K562 (cell line): ENCODE measurements around the gene GRIP1. TPM values are rescaled to one million over a fixed set of nuclear protein-coding genes. Genes with fewer than 3 reads are reported as not detected.

Experiments used
- ATAC-seq: fragments of 200-7000 bp; cut with Tn5 transposase; 3 replicates; pipeline ENCODE4 v1.9.1; 2020; ENCODE audit warnings: moderate library complexity
- BruUV-seq: library from RNA; stranded (reverse); fragments of 400-500 nt; replicated peaks from 2 replicates; lab custom pipeline; 2021; lab: Mats Ljungman, UMichigan
- CTCF ChIA-PET: fragments of 300-600 bp; formaldehyde crosslinking; extraction: SDS; loops from one replicate; lab custom pipeline; 2021; ENCODE audit warnings: low intra/inter-chr PET ratio; lab: Yijun Ruan, JAX
- POLR2A ChIA-PET: fragments of 300-600, 350-650 bp; sonication (Branson Sonifier 250); formaldehyde crosslinking; extraction: SDS; loops from one replicate; lab custom pipeline; 2021; ENCODE audit warnings: antibody characterized with exemption, inconsistent platforms; lab: Yijun Ruan, JAX
- DNase-seq, 4 experiments: peaks; one replicate each; pipeline versions ENCODE4 v3.0.0 to v3.0.0-alpha.2; 2011 to 2018; ENCODE audit warnings: low spot score in 3 of 4, mixed read lengths in 3 of 4; ENCODE audit errors: extremely low read depth in 1 of 4
- FAIRE-seq: peaks from 2 replicates; lab custom pipeline; 2011; peaks lifted over from hg19 to GRCh38; lab: Jason Lieb, UNC
- H2AFZ ChIP-seq: 2 replicates; pipeline ENCODE4 v1.6.0; 2011; ENCODE audit warnings: low read depth, low read length, control low read depth, inconsistent platforms
- H3K27ac ChIP-seq: fragments of 200-600 bp; 3 replicates; pipeline ENCODE4 v1.8.0; 2011; ENCODE audit warnings: low read depth, mild to moderate bottlenecking, control low read depth, inconsistent platforms, low read length, moderate library complexity, mixed read lengths; ENCODE audit errors: extremely low read depth
- H3K27me3 ChIP-seq, 2 experiments: fragments of 300-600 bp in 1 of 2; 2 replicates in 1 of 2; 3 replicates in 1 of 2; pipeline versions ENCODE4 v1.6.0 to v1.8.0; 2011; ENCODE audit warnings: inconsistent platforms in 2 of 2, low read length in 2 of 2, mild to moderate bottlenecking in 1 of 2, mixed read lengths in 1 of 2, moderate library complexity in 1 of 2; ENCODE audit not compliant: control insufficient read depth in 2 of 2, insufficient read depth in 2 of 2
- H3K36me3 ChIP-seq: fragments of 300-600 bp; 3 replicates; pipeline ENCODE4 v1.8.0; 2011; ENCODE audit warnings: mild to moderate bottlenecking, low read length, inconsistent platforms; ENCODE audit not compliant: control insufficient read depth, insufficient read depth
- H3K4me1 ChIP-seq, 2 experiments: fragments of 200-600 bp in 1 of 2; replicated peaks in 1 of 2; 2 replicates in 1 of 2; 3 replicates in 1 of 2; pipeline versions ENCODE4 v1.5.1 to v1.8.0; 2011; ENCODE audit warnings: inconsistent platforms in 2 of 2, low read length in 2 of 2, mild to moderate bottlenecking in 1 of 2, mixed read lengths in 1 of 2, moderate library complexity in 1 of 2; ENCODE audit not compliant: control insufficient read depth in 2 of 2, insufficient read depth in 2 of 2
- H3K4me2 ChIP-seq: 2 replicates; pipeline ENCODE4 v1.6.1; 2011; ENCODE audit warnings: low read length, control low read depth, inconsistent platforms, mixed read lengths; ENCODE audit not compliant: insufficient read depth
- H3K4me3 ChIP-seq: fragments of 200-600 bp; sonication (generic), shearing (Covaris generic); 2 replicates; pipeline ENCODE4 v1.5.1; 2016; ENCODE audit warnings: control low read depth, inconsistent platforms
- H3K79me2 ChIP-seq: fragments of 200-600 bp; 3 replicates; pipeline ENCODE4 v1.8.0; 2011; ENCODE audit warnings: low read length, inconsistent platforms; ENCODE audit not compliant: control insufficient read depth, insufficient read depth
- H3K9ac ChIP-seq, 2 experiments: 2 replicates each; pipeline versions ENCODE4 v1.6.0 to v1.6.1; 2011; ENCODE audit warnings: low read depth in 2 of 2, low read length in 2 of 2, control low read depth in 1 of 2, inconsistent platforms in 1 of 2, mild to moderate bottlenecking in 1 of 2, mixed read lengths in 1 of 2; ENCODE audit not compliant: insufficient read depth in 1 of 2
- H3K9me1 ChIP-seq: one replicate; pipeline ENCODE4 v1.6.0; 2011; ENCODE audit warnings: inconsistent platforms, mild to moderate bottlenecking, low read length, moderate library complexity; ENCODE audit not compliant: control insufficient read depth, insufficient read depth
- H3K9me3 ChIP-seq: replicated peaks from 2 replicates; pipeline ENCODE4 v1.5.1; 2011; ENCODE audit warnings: low read depth, low read length, inconsistent platforms; ENCODE audit not compliant: control insufficient read depth, insufficient read depth
- H4K20me1 ChIP-seq: replicated peaks from 2 replicates; pipeline ENCODE4 v1.6.1; 2011; ENCODE audit warnings: low read length, inconsistent platforms, mixed read lengths; ENCODE audit not compliant: control insufficient read depth, insufficient read depth
- CEBPB ChIP-seq: fragments of 450-650 bp; IDR thresholded peaks from 2 replicates; pipeline ENCODE4 v1.6.1; 2016; ENCODE audit warnings: missing genetic modification characterization, missing compliant biosample characterization
- CEBPG ChIP-seq, 3 experiments: fragments of 200-800 bp in 1 of 3; sonication (Bioruptor generic) in 1 of 3; sonication (generic) in 1 of 3; formaldehyde crosslinking in 1 of 3; IDR thresholded peaks in 2 of 3; conservative IDR thresholded peaks in 1 of 3; 2 replicates each; pipeline versions ENCODE4 v1.6.1 to v1.8.0; 2016 to 2022; ENCODE audit warnings: missing compliant biosample characterization in 2 of 3, missing genetic modification characterization in 2 of 3, mild to moderate bottlenecking in 1 of 3, missing genetic modification reagents in 1 of 3
- ELF1 ChIP-seq: fragments of 200-800 bp; sonication (Bioruptor generic); IDR thresholded peaks from 2 replicates; pipeline ENCODE4 v1.6.1; 2016; ENCODE audit warnings: missing genetic modification characterization, missing compliant biosample characterization
- ETV5 ChIP-seq: sonication (generic); formaldehyde crosslinking; IDR thresholded peaks from 2 replicates; pipeline ENCODE4 v1.4.0; 2020; ENCODE audit warnings: low read depth, mild to moderate bottlenecking, missing genetic modification reagents
- GABPA ChIP-seq: fragments of 200-800 bp; sonication (Bioruptor generic); conservative IDR thresholded peaks from 2 replicates; pipeline ENCODE4 v1.6.1; 2016; ENCODE audit warnings: low read depth, missing genetic modification characterization, missing compliant biosample characterization
- HNRNPUL1 ChIP-seq: fragments of 200-400 bp; formaldehyde crosslinking; IDR thresholded peaks from 2 replicates; pipeline ENCODE4 v1.6.1; 2017; ENCODE audit warnings: low read length
- KAT8 ChIP-seq: fragments of 450-650 bp; IDR thresholded peaks from 2 replicates; pipeline ENCODE4 v1.6.1; 2016; ENCODE audit warnings: low read depth, mild to moderate bottlenecking
- LCOR ChIP-seq: sonication (generic); formaldehyde crosslinking; IDR thresholded peaks from 2 replicates; pipeline ENCODE4 v1.8.0; 2022; ENCODE audit warnings: mild to moderate bottlenecking, missing genetic modification reagents
- TBP ChIP-seq: optimal IDR thresholded peaks from 2 replicates; pipeline ENCODE3; 2011; ENCODE audit warnings: low read depth, low read length, improper control_type of control experiment
- ZFP36 ChIP-seq: fragments of 150-350 bp; IDR thresholded peaks from 2 replicates; pipeline ENCODE4 v1.6.1; 2018; ENCODE audit warnings: low read length, low read depth; ENCODE audit not compliant: partially characterized antibody
- ZKSCAN1 ChIP-seq: fragments of 150-350 bp; IDR thresholded peaks from 2 replicates; pipeline ENCODE4 v1.6.1; 2016; ENCODE audit warnings: low read depth, low read length
- ZNF217 ChIP-seq: sonication (generic); formaldehyde crosslinking; IDR thresholded peaks from 2 replicates; pipeline ENCODE4 v1.8.0; 2022; ENCODE audit warnings: mild to moderate bottlenecking, missing genetic modification reagents
- ZNF23 ChIP-seq: fragments of 250-450 bp; sonication (Bioruptor Pico); IDR thresholded peaks from 2 replicates; pipeline ENCODE4 v1.4.0; 2020; ENCODE audit warnings: mild to moderate bottlenecking
- ZNF695 ChIP-seq: fragments of 450-650 bp; formaldehyde crosslinking; IDR thresholded peaks from 2 replicates; pipeline ENCODE4 v1.4.0; 2020; ENCODE audit warnings: mild to moderate bottlenecking, moderate library complexity
- ZNF830 ChIP-seq: fragments of 250-450 bp; sonication (Bioruptor Pico); IDR thresholded peaks from 2 replicates; pipeline ENCODE4 v1.5.0; 2021; ENCODE audit warnings: mild to moderate bottlenecking
- ZZZ3 ChIP-seq: fragments of 450-650 bp; IDR thresholded peaks from 2 replicates; pipeline ENCODE4 v1.6.1; 2016; ENCODE audit warnings: antibody characterized with exemption, mild to moderate bottlenecking, moderate library complexity
- WGBS: fragments of 100-300 bp; shearing (Covaris generic); methylation state at CpG from one replicate; pipeline ENCODE4 v1.1.6; 2016; ENCODE audit warnings: low coverage, mixed read lengths; ENCODE audit not compliant: insufficient coverage; ENCODE audit errors: missing lambda C conversion rate; 5-methylcytosine and 5-hydroxymethylcytosine counted together
- in situ Hi-C: fragments of 300-500 bp; cut with MboI; formaldehyde crosslinking; loops from 4 replicates; pipeline ENCODE4 v1.15.0; 2018; ENCODE audit warnings: inconsistent platforms, mixed read lengths
- intact Hi-C: fragments of 100-400 bp; cut with micrococcal nuclease; formaldehyde crosslinking; loops from 2 replicates; pipeline ENCODE4 v1.14.2; 2022
- polyA plus RNA-seq, 8 experiments: library from polyadenylated mRNA; depleted of rRNA in 4 of 8; stranded (reverse) in 5 of 8; unstranded in 3 of 8; fragments of >200 nt; fragmentation: Nextera tagmentation in 2 of 8; fragmentation: Illumina TruSeq in 1 of 8; extraction: Ambion mirVana in 2 of 8; extraction: Trizol in 1 of 8; gene quantifications; 2 replicates each; pipeline versions ENCODE4 v1.2.1 to v1.2.3, GENCODE V29; 2011 to 2014; ENCODE audit warnings: inconsistent platforms in 1 of 8, missing spikeins in 1 of 8
- total RNA-seq, 7 experiments: library from RNA; depleted of rRNA in 6 of 7; stranded (reverse); fragments of >200 nt in 6 of 7; fragmentation: Illumina TruSeq in 2 of 7; extraction: Trizol in 2 of 7; gene quantifications; 2 replicates each; pipeline versions ENCODE4 v1.2.1 to v1.2.3, GENCODE V29; 2011 to 2021; ENCODE audit warnings: low replicate concordance in 1 of 7
- TF ChIP-seq, protein P1 (sequence below): fragments of 450-650 bp; formaldehyde crosslinking; IDR thresholded peaks from 2 replicates; pipeline ENCODE4 v1.4.0; 2022; ENCODE audit warnings: missing genetic modification characterization
- TF ChIP-seq, protein P2 (sequence below), 2 experiments: fragments of 450-650 bp in 1 of 2; sonication (generic) in 1 of 2; formaldehyde crosslinking in 1 of 2; IDR thresholded peaks in 1 of 2; conservative IDR thresholded peaks in 1 of 2; 2 replicates each; pipeline versions ENCODE4 v1.6.1 to v1.8.1; 2016 to 2023; ENCODE audit warnings: mild to moderate bottlenecking in 2 of 2, moderate library complexity in 2 of 2, inconsistent platforms in 1 of 2, missing genetic modification reagents in 1 of 2
- TF ChIP-seq, protein P3 (sequence below): sonication (generic); formaldehyde crosslinking; IDR thresholded peaks from 2 replicates; pipeline ENCODE4 v1.8.0; 2022; ENCODE audit warnings: mild to moderate bottlenecking, missing genetic modification reagents

GRIP1 gene
- total and polyA plus RNA-seq, 9 of the 15 experiments (the other 6 are each of a cell fraction or from before 2014, with no cell fraction given), result 0.28 to 1.2 (median 0.45) TPM

DNA sequence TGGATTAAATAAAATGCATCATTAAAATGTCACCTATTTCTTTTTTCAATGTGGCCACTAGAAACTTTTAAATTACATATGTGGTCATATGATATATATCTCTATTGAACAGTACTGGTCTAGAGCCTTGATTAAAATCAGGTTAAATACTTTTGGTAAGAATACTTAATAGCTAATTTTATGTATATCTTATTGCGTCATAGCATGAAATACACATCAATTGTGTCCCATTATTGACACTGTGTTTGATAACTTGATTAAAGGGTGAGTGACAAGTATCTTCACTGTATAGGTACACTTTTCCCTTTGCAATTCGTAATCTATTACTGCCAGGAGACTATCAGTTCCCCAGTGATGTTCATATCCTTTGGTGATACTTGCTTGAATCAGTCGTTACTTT, 381.0 kb downstream of the GRIP1 start:
- H3K4me2 ChIP-seq, result no peak overlapping the region
- H3K9ac ChIP-seq, result no peak overlapping the region
- H3K9me3 ChIP-seq, result no peaks in the 10 kb centered on the region
- H3K27me3 ChIP-seq, result peaks cover 2 to 4% of the 10 kb centered on the region in 2 experiments; a peak in 1 of 5 replicates
- no peaks in the 10 kb centered on the region for H3K9me1 ChIP-seq
- no peak overlapping the region for H3K4me3 ChIP-seq
- BruUV-seq, result no TSS peak
- intact Hi-C loops (no loop called here), in situ Hi-C loops (no loop called here)
- no peaks in the 10 kb centered on the region for H3K36me3 ChIP-seq
- FAIRE-seq (no peak), DNase-seq (no peak), ATAC-seq (no peak)
- H2AFZ ChIP-seq, result no peak overlapping the region
- WGBS, result 1% methylated on average over 3 of the region's 3 CpGs
- no peaks in the 10 kb centered on the region for H4K20me1 ChIP-seq
- POLR2A ChIA-PET, result no interaction called here
- H3K27ac ChIP-seq, result no peak overlapping the region
- CTCF ChIA-PET, result no interaction called here
- H3K79me2 ChIP-seq, result no peaks in the 10 kb centered on the region
- 0 out of 5 replicates have a peak, but pooled peaks cover 0 to 3% of the 10 kb centered on the region in 2 experiments for H3K4me1 ChIP-seq
- TF ChIP-seq ZZZ3 (no peak), KAT8 (no peak), LCOR (no peak), ZNF830 (CRISPR knock-in tag) (no peak), ETV5 (CRISPR knock-in tag) (no peak), GABPA (tag) (no peak), ZNF23 (no peak), ZNF217 (CRISPR knock-in tag) (no peak), CEBPB (tag) (peak; percentile 47; the same call in 1 of the 2 replicates), ZNF695 (CRISPR knock-in tag) (no peak), CEBPG (CRISPR knock-in tag; IDR thresholded peaks at IDR 0.05) (no peak), CEBPG (tag; conservative IDR thresholded peaks at IDR 0.05 in 1 of 2, IDR thresholded peaks at IDR 0.05 in 1 of 2) (peak; percentile 36 to 86; a peak in 2 of 4 replicates), HNRNPUL1 (no peak), ZKSCAN1 (no peak), ELF1 (tag) (no peak), TBP (no peak), ZFP36 (no peak)
- TF ChIP-seq, protein P1, sequence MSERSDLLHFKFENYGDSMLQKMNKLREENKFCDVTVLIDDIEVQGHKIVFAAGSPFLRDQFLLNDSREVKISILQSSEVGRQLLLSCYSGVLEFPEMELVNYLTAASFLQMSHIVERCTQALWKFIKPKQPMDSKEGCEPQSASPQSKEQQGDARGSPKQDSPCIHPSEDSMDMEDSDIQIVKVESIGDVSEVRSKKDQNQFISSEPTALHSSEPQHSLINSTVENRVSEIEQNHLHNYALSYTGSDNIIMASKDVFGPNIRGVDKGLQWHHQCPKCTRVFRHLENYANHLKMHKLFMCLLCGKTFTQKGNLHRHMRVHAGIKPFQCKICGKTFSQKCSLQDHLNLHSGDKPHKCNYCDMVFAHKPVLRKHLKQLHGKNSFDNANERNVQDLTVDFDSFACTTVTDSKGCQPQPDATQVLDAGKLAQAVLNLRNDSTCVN (CRISPR knock-in tag), result no peak
- TF ChIP-seq, protein P2, sequence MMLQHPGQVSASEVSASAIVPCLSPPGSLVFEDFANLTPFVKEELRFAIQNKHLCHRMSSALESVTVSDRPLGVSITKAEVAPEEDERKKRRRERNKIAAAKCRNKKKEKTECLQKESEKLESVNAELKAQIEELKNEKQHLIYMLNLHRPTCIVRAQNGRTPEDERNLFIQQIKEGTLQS (IDR thresholded peaks at IDR 0.05), result peak; percentile 7; the same call in 1 of the 2 replicates
- TF ChIP-seq, protein P2 (CRISPR knock-in tag; conservative IDR thresholded peaks at IDR 0.05), result no peak
- TF ChIP-seq, protein P3, sequence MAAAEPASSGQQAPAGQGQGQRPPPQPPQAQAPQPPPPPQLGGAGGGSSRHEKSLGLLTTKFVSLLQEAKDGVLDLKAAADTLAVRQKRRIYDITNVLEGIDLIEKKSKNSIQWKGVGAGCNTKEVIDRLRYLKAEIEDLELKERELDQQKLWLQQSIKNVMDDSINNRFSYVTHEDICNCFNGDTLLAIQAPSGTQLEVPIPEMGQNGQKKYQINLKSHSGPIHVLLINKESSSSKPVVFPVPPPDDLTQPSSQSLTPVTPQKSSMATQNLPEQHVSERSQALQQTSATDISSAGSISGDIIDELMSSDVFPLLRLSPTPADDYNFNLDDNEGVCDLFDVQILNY (CRISPR knock-in tag), result no peak
